Measurements from ENCODE around the gene PTEN.

The PTEN gene

DNA sequence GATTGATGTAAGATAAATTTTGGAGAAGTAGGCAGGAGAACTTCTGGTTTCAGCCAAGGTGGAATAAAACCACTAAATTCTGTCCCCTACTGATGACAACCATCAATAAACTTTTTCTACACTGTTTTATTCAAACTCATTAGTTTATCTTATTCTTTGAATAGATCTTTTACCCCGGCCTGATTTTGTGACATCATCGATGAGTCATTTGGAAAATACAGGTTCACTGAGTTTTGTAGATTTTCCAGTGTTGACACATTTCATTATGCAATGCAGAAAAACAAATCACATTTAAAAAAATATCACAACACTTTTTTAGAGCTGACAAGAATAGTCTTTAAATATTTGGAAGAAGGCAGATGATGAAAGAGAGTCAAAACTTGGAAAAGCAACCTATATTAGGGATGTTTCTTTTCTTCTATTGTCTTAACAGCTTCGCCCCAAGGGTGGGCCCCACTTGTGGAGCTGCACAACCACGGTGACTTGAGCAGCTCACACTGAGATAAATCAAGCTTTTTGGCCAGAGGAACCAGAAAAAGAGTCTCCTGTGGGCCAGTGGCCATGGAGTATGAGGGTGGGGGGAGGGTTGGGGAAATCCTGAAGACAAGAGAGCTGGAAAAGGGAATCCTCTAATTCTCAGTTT lies 112.8 kb downstream of the PTEN start:
- DNase-seq (ENCODE audit: low spot score), result no peak

DNA sequence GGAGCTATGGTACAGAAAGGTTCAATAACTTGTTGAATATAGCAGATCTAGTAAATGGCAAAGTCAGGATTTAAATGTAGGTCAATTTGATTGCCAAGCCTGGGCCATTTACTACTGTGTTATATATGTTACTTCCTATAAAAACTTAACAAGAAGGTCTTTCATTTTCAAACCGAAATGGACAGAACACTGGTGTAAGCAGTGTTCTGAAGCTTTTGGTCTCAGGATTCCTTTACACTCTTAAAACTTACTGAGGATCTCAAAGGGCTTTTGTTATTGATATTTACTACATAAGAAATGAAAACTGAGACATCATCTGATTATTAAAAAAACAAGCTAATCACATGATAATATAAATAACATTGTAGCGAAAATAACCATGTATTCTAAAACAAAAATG lies 114.7 kb downstream of the PTEN start:
- DNase-seq (ENCODE audit: low spot score), result no peak

DNA sequence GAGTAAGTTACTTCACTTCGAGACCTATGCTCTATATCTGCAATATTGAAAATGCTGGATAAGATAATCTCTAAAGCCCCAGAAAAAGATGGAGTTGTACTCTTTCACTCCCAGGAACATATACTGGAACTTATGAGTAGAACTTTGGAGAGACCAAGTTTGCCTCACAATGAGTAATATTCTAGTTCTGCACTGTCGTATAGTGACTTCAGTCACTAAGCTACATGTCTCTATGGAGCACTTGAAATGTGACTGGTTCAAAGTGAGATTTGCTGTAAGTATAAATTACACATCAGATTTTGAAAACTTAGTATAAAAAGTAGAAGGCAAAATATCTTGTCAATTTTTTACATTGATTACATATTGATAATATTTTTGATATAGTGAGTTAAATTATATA lies 116.4 kb downstream of the PTEN start:
- no peak for DNase-seq (ENCODE audit: low spot score)

DNA sequence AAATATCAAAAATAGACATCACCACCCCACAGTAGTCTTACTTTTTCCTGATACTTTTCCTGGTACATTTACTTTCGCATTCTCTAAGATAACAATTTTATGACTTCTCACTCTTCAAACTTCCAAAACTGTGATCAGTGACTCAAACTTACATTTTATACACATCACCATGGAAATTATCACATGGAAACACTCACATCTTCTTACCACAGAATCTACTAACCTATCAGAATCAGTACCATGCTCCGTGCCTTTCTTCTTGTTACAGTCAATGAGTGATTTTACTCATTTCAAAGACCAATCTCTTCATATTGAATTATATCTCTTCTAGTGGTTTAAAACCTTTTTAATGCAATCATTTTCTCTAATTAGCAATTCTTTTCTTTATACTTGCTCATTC lies 120.3 kb downstream of the PTEN start:
- no peak for DNase-seq (ENCODE audit: low spot score)

DNA sequence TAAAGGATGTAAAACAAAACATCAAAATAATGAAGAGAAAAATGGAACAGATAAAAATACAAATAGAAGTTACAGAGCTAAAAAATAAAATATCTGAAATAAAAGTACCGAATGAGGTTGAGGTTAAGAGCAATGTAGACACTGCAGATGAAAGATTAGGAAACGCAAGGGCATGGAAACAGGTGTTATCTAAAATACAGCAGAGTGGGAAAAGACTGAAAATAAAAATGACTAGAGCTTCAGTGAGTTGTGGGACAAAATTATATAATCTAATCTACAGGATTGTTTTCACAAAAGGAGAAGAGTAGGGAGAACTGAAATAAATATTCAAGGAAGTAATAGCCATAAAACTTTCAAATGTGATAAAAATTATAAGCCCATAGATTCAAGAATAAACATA lies 123.8 kb downstream of the PTEN start:
- DNase-seq (ENCODE audit: low spot score), result no peak

DNA sequence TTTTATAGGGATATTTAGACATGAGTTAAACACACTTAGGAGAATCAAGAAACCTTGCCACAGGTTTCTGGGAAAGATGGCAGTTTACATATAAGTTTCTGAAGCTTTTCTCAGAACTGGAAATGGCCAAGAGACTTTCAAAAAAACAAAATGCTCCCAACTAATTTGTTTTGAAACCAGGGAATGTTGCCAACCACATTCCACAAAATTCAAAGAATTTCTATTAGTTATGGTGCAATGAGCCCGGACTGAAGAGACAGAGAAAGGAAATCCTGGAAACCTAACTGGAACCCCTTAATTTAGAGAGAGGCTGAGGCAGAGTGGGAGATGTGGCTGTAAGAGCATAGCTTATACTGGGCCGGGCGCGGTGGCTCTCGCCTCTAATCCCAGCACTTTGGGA lies 128.5 kb downstream of the PTEN start:
- DNase-seq (ENCODE audit: low spot score), result no peak

DNA sequence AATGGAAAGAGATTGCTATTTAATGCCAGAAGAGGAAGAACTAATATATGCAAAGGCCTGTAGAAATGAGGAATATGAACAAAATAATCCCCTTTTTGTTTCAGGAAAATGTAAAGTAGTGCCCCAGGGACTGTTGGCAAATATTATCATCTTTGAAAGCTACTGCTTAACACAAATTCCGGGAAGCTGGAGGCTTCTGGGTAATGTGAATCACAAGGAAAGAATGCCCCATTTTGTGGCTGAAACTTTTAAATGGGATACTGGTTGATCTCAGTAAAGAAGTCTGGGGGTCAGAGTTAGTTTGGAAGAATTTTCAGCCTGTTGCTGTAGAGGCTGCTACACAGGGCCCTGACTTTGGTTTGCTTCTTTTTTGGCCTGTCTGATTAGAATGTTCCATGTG lies 141.0 kb downstream of the PTEN start:
- no peak for DNase-seq (ENCODE audit: low spot score)

DNA sequence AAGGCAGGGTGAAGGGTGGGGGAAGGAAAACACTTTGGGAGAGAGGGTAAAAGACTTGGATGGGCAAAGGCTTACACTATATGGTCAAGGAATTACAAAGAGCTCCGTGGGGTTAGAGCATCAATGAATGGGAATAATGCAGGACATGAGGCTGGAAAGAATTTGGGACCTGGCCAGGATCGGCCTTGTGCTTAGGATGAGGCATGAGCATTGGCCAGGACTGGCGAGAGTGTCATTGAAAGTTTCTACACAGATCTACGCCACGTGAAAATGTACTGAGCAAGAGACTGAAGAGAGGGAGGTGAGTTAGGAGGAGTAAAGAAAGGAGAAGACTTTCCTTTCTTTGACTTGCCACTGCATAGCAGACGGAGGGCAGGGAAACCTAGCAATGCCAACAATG lies 142.8 kb downstream of the PTEN start:
- DNase-seq (ENCODE audit: low spot score), result no peak

DNA sequence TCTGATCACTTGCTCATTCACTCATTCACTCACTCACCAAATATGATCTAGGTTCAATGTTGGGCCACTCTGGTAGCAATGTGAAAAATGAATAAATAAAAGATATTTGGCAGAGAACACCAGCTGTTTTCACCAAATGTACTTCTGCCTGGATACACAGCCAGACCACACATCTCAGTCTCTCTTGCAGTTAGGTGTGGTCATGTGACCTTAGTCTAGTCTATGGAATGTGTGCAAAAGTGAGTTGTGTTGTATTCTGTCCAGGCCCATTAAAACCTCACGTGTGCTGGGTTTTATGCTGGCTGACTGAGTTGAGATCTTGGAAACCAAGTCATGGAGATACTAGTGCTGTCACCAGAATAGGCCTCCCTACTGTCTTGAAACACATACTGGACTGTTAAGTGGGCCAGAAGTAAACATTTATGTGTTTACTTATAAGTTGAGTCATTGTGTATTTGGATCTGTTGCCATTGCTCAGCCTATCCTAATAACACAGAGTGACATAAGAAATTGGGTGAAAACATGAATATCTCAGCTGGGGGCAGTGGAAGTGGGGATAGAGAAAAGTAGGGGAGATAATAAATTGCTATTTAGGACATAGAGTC lies 145.5 kb downstream of the PTEN start:
- no peak for DNase-seq (ENCODE audit: low spot score)

DNA sequence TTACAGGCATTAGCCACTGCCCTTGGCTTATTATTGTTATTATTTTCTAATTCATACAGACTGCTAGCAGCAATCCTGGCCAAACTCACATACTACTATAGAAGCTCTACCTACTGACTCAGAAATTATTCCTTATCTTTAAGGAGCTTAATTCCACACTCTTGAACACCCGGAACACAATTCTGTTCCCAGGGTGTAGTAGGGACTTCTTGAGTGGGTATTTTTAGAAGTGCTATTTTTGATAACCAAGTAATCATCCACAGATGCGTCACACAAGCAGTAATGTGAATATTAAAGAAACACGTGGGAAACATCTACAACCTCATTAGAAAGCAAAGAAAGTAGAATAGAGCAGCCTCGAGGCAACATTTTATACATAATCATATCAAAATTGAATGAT lies 149.2 kb downstream of the PTEN start:
- no peak for DNase-seq (ENCODE audit: low spot score)

DNA sequence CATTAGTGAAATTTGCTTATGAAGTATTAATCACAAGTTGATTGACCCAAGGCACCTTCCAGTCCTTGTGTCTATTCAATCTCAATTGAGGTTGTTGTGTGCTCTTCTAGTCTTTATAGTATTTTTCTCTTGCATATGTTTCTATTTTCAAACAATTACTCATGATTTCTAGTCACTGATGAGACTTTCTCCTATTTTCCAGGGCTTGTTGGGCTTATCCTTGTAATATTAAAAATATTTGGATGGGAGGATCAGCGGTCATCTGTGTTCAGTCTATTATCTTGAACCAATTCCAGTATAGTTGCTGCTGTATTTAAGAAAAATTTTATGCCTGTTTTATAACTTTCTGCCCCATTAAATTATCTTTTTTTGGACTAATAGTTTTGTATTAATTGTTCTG lies 154.4 kb downstream of the PTEN start:
- DNase-seq (ENCODE audit: low spot score), result no peak

DNA sequence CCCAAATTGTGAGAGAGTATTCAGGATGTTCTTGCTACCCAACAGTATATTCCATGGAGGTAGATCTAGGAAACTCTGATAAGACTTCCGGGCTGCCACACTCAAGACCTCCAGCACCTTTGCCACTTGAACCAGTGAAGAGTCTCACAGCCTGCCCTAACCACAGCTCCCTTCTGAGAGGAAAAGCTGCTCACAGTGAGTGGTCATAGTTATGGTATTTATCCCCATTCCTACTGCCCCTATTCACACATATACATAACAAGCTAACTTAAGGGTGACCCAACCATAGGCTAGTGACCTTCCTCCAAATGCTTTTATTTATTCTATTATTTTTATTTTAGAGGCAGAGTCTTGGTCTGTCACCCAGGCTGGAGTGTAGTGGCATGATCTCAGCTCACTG lies 156.3 kb downstream of the PTEN start:
- DNase-seq (ENCODE audit: low spot score), result no peak
